ENCODE measurements around the gene SLC22A16. TPM values are rescaled to one million over a fixed set of nuclear protein-coding genes. Genes with fewer than 3 reads are reported as not detected.
"Not testable (repeated sequence)": the region's sequence is repeated elsewhere in the genome, so short reads cannot be mapped to it uniquely, and the experiment has no call there.

The SLC22A16 gene
- polyA plus RNA-seq, 12 donors = 0.08 to 0.62 (median 0.34) TPM; not detected in 4

DNA sequence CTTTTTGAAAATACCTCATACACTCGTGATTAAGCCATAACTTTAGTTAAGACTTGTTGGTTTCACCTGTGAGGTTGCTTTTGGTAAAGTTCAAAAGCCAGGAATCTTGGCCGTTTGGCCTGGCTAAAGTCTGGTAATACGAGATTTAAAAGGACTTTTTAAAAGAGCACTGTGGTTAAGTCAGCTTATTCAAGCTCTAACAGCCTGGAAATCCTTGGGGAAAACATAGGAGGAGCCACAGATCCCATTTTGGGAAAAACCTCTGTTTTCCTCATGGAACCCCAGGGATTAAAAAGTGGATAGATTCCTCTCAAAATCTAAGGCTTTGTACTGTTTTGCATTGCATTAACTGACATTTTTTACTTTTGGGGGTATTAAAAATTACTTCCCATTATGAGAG lies 13.7 kb upstream of the SLC22A16 start:
- DNase-seq = no peak

DNA sequence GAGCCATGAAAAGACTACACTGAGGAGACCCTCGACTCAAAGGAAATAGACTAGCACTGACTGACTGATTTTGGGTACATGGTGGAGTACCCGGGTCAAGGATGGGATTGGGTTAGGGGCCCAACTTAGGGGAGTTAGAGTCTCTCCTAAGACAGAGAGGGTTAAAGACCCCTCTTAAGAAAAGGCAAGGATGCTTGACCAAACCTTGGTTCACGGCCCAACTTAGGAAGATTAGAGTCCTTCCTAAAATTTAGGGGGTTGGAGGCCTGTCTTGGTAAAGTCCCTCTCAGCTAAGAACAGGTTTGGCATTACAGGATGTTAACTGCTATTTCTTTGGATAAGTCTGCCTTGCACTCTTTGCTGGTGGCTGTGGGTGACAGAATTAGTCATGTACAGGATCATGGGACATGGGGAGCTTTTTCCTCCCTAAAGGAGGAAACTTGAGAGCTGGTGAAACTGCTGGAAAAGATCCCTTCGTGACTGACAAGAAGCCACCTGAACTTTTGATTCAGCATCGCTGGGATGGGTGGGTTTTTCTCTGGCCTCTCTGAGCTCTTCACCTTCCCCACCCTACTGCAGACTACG lies 12.3 kb upstream of the SLC22A16 start:
- DNase-seq = no peak

DNA sequence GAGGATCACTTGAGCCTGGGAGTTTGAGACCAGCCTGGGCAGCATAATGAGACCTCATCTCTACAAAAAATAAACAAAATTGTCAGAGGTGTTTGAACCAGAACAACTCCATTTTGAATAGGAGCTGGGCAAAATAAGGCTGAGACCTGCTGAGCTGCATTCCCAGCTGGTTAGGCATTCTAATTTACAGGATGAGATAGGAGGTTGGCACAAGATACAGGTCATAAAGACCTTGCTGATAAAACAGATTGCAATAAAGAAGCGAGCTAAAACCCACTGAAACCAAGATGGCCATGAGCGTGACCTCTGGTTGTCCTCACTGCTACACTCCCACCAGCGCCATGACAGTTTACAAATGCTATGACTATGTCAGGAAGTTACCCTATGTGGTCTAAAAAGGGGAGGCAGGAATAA lies 11.6 kb upstream of the SLC22A16 start:
- DNase-seq = not testable (repeated sequence)

DNA sequence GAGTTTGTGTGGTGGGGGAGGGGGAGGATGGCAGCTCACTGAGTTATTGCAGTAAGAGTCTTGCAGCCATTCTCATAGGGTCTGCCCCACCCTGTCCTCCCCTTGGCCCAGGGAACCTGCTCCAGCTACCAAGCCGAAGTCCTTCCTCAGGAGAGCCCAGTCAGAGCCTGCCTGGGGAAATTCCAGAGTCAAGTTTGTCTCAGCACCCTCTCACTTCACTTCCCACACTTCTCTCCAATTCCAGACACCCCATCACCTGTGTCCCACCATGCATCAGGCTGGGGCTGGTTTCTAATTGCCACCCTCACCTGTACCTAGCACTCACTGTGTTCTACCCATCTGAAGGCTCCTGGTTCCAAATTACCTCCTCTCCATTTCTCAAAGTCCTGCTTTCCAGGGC lies 10.3 kb upstream of the SLC22A16 start:
- no peak for DNase-seq

DNA sequence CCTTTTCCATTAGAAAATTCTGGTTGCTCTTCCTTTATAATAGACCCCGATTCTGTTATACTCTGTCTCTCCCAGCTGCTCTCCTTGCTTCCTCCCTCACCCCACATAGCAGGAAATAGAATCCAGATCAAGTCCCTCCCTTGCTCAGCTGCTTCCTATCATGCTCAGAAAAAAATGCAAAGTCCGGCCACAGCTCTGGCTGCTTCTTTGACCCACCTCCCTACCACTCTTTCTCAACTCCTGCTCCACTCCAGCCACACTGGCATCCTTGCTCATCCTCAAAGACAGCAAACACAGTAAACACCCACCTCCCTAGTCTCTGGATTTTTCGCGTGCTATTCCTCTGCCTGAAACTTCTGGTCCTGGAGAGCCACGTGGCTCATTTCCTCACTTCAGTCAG lies 9.1 kb upstream of the SLC22A16 start:
- no peak for DNase-seq

DNA sequence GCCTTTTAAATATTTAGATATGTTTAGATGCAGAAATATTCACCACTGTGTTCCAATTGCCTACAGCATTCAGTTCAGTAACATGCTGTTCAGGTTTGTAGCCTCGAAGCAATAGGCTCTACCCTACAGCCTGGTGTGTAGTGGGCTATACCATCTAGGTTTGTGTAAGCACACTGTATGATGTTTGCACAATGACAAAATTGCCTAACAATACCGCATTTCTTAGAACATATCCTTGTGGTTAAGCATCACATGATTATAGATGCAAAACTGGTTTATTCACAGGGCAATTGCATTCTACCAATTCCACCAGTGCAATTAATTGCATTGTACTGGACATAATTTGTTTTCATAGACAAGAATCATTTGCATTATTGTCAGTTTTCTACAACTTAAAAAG lies 7.9 kb upstream of the SLC22A16 start:
- DNase-seq = no peak

DNA sequence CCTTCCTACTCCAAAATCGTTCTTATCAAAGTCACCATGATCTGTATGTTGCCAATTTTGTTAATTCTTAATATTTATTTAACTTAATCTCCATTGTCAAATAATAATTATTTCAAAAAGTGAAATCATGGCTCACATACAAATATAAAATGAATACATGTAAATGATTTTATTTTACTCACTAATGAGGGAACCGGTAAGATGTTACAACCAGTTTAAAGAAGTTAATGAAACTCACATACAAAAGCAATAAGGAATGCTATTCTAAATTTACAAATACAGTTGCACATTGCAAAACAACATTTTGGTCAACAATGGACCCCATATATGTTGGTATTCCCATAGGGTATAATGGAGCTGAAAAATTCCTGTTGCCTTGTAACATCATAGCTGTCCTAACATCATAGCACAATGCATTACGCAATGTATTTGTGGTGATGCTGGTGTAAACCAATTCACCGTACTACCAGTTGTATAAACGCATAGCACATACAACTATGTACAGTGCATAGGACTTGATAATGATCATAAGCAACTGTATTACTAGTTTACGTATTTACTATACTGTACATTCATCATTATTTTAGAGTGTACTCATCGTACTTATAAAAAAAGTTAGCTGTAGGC lies 6.5 kb upstream of the SLC22A16 start:
- no peak for DNase-seq

DNA sequence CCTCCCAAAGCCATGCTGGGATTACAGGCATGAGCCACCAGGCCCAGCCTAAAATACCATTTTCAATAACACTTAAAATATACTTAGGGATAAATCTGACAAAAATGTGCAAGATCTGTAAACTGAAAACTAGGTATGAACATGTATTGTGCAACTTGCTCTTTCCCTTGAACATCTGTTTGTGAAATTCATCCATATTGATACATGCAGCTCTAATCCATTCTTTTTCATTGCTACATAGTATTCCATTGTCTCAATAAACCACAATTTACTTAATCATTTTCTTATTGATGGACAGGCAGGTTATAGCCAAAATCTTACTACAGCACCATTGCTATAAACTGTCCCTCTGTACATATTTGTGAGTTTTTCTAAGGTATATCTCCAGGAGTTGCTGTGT lies 4.7 kb upstream of the SLC22A16 start:
- DNase-seq = no peak

DNA sequence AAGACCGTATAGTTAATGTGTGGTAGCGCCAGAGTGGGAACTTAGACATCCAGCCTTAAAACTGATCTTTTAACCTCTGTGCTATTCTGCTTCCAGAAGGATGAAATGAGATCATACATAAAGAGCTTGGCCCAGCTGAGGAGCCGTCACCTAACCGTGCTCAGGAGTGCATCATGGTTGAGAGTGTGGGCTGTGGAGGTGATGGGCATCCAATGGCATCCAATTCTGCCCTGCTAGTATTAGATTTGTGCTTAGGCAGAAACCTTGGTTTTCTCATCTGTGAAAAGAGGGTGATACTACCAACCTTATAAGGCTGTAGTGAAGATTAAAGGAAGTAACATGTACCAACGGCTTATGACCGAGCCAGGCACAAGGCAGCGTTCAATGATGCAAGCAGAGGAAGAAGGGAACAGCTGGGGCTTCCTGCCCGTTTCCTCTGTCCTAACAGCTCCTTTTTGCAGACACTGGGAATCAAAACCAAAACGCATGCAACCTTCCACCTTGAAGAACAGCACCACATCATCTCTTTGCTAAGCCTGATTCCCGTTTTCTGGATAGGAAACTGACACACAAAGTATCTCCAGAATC lies 1.3 kb downstream of the SLC22A16 start:
- no peak for DNase-seq

DNA sequence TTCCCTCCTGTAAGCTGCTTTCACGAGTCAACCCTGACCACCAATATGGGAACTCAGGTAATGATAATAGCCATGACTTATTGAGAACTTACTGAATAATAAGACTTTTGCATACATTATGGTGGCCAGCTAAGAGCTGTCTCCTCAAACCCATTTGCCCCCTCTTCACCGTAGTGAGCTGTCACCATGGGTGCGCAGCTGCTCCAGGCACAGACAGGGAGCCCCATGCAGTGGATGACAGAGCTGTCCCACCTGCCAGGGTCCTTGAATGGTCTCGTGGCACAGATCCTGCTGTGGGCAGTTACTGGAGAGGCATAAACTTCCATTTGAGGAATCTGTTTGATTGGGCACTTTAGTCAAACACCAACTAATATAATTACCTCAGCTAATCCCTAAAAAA lies 1.9 kb downstream of the SLC22A16 start:
- DNase-seq = no peak

DNA sequence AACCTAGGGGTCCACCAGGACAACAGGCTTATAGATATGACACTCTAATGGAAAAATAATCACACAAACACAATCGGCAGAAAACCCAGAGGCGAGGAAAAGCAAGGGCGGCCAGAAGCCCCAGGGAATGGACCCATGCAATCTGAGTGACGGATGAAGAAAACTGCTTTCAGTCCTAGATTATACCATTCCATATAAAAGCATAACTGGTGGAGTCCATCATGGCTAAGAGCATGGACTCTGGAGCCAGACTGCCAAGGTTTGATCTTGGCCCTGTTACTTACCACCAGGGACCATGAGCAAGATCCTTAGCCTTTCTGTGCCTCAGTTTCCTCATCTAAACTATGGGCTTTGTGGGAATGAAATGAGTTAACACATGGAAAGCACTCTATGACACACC lies 3.7 kb downstream of the SLC22A16 start:
- DNase-seq = no peak

DNA sequence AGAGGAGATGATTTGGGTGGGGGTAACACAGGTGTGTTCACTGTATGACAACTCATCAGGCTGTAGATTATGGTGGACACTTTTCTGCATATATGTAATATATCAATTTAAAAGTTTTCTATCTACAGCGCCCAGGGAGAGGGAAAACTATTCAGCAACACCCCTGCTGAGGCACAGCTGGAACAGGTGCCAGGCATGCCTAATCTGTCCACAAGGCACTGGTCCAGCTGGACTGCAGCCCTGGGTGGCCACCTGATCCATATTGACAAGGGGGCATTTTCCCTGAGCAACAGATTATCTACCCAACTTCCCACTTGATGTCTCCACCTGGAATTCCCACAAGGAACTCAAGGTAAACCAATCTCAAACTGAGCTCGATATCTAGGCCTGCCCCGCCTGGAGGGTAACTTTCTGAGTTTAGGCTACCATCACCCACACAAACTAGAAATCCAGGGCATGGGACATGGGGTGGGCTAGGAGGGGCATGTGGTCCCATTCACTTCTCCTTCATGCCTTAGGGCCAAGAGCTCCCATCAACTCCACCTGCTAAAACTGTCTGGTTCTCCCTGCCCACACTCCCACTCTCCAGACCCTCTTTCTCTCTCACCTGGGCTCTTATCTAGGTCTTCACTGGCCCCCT lies 4.6 kb downstream of the SLC22A16 start:
- no peak for DNase-seq

DNA sequence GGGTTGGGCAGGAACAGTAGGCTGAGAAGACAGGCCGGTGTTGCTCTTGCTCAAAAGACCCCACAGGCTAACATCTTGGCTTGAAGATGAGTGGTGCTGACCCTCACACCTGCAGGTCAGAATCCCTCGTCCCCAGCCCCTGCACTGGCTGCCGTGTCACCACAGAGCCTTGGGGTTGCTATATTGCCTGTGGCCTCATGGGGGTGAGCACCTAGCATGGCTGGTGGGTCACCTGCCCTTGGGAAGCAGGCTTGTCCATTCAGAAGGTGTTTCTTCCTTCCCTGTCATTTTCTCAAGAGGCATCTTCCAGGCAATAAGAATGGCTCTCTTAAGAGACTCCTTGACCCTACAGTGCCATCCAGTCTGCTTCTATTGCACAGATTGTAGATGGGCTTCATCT lies 7.7 kb downstream of the SLC22A16 start:
- DNase-seq = no peak

DNA sequence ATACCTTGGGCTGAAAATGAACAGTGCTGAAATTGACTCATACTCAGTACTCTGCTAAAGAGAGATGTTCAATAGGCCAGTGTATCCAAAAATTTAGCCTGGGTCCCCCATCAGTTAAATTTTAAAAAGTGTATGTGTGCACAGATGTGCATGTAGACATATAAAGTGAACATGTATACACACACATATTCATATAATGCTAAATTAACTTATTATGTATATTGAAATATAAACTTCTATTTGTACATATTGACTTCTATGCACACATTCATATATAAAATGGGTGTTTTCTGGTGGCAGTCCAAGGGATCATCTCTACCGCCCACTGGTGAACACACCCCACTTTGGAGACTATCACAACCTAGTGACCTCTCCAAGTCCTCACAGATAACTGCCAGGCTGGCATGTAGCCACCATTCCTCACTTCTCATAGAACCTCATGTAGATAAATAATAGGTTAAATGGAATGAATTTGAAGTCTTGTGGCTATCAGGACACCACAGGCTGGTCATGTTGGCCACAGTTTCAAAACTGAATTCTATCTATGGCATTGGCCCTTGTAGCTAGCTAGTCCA lies 8.8 kb downstream of the SLC22A16 start:
- DNase-seq = no peak

DNA sequence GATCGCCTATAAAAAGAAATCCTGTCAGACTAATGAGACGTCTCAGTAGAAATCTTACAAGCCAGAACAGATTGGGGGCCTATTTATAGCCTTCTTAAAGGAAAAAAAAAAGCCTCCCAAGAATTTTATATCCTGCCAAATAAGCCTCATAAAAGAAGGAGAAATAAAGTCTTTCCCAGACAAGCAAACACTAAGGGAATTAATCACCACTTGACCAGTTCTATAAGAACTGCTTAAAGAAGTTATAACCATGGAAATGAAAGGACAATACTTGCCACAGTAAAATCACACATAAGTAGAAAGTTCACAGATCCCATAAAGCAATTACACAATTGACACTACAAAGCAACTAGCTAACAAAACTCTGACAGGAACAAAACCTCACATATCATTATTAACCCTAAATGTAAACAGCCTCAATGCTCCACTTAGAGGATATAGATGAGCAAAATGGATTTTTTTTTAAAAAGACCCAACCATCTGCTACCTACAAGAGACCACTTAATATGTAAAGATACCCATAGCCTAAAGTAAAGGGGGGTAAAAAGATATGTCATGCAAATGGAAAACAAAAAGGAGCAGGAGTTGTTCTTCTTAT lies 13.4 kb downstream of the SLC22A16 start:
- DNase-seq = no peak

DNA sequence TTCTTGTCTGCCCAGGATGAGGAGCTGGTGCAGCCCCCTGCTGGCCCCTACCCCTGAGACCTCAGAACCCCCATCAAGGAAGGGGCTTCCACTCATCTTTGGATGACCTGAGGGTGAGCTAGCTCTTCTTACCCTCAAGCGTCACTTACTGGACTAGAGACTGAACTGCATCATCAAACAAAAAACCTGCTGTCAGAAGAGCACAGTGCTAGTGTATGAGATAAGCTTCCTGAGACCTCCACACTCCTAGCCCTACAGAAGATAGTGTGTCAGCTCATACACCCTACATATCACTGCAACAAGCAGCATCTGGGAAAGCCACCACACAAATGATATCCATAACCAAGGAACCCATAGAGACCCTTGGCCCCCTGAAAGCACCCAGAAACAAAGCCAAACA lies 15.0 kb downstream of the SLC22A16 start:
- no peak for DNase-seq

DNA sequence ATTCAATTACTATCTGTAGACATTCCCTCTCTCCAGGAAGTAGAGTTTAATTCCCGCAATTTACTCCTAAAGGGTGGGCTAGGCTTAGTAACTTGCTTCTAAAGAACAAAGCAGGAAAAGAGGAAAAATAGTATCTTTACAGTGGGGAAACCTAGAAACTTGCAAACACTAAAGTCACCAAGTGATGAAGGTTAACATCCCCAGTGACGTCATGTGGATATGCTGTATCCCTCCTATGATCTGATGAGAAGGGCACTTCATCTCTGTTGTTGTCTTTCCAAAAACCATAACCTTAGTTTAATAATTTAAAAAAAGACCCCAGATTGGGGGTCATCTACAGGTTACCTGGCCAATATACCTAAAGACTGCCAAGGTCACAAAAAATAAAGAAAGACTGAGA lies 17.3 kb downstream of the SLC22A16 start:
- DNase-seq = no peak

DNA sequence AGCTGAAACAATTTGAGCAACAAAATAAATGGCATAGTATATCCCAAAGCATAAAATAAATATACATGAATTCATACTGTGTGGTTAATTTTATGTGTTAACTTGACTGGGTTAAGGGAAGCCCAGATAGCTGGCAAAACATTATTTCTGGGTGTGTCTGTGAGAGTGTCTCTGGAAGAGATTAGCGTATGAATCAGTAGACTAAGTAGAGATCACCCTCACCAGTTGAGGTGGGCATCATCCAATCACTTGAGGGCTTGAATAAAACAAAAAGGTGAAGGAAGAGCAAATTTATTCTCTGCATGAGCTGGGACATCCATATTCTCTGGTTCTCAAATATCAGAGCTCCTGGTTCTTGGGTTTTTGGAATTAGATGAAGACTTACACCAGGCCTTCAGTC lies 17.9 kb downstream of the SLC22A16 start:
- DNase-seq = no peak

DNA sequence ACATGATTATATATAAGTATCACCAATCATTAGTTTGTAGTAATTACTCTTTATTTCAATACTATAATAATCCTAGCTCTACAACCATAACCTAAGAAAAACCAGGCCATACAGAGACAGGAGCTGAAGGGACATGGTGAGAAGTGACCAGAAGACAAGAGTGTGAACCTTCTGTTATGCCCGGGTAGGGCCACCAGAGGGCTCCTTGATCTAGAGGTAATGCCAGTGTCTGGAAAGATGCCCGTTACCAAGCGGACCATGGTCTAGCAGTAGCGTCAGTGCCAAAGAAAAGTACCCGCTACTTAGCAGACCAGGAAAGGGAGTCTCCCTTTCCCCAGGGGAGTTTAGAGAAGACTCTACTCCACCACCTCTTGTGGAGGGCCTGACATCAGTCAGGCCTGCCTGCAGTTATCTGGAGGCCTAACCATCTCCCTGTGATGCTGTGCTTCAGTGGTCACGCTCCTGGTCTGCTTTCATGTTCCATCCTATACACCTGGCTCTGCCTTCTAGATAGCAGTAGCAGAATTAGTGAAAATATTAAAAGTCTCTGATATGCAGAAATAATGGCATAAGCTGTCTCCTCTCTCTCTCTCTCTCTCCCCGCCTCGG lies 18.7 kb downstream of the SLC22A16 start:
- not testable (repeated sequence) for DNase-seq

DNA sequence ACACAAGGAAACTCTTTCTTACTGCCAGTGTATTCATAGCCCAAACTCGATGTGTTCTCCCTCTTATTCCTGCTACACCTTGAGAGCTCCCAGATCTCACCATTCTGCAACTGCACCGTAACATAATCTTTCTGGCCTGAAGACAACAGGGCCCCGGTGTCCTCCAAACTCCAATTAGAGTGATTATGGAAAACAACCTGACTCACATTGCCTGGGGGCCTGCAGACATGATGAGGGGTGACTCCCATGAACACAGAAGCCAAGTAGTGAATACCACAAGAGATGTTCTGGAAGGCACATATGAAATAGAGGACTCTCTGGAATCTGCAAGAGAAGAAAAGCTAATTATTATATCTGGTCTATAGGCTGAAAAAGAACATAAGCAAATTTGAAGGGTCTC lies 19.7 kb downstream of the SLC22A16 start:
- DNase-seq = no peak

DNA sequence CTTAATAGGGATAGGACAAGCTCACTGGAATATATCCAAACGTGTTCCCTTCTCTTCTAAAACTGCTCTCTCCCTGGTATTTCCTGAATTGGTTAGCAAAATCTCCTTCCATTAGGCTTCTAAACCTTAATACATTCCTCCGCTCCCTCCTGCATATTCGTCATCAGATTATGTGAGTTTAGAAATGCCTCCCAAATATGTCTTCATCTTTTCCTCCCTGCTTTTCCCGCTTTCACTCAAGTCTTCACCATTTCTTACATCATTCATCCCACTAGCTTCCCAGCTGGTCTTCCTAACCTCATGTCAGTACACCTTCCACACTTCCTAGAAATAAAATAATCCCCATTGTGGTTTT lies 26.9 kb downstream of the SLC22A16 start:
- DNase-seq = no peak
